Measurements from ENCODE around the gene SCN4A.

DNA sequence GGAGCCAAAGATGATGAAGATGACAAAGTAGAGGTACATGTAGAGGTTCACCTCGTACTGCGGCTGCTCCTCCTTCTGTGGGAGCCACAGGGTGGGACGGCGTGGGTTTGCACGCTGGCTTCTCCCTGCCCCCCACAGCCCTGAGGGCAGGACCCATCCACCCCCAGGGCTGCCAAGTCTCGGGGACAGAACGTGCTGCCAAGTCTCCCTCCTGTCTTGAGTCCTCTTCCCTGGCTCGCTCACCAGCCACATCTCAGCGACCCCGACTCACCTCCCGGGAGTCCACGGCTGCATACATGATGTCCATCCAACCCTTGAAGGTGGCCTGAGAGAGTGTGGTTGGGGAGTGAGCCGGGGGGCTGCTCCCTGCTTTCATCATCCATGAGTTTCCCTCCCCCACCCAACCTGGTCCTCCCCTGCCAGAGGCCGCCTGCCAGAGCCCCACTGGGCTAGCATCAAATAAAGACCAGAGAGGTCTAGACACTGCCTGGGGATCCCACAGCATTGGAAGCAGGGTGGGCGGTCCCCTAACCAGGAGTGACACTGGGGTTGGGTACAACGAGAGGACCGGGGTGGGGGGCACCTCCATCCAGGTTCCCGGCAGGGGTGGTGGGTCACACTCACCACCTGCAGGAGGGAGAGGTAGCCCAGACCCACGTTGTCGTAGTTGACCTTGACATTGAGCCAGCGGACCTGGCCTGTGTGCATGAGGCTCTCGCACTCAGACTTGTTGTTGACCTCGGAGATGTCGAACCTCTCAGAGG lies 27.8 kb downstream of the SCN4A start:
- TF ChIP-seq EZH2phosphoT487 (IDR thresholded peaks at IDR 0.05) (no peak), CTCF (IDR thresholded peaks at IDR 0.05) (no peak)

All from neural progenitor cell (in vitro differentiated cells).